B cell (primary cell): ENCODE data around the gene ACTN3. TPM values are rescaled to one million over a fixed set of nuclear protein-coding genes. Genes with fewer than 3 reads are reported as not detected.

ENCODE experiments used
- ATAC-seq: fragments of 200-7000 bp; cut with Tn5 transposase; one replicate; pipeline ENCODE4 v1.10.0; 2021; ENCODE audit warnings: low read depth, mild to moderate bottlenecking, moderate number of reproducible peaks, moderate library complexity
- CTCF ChIA-PET: fragments of 350-600 bp; sonication (Branson Sonifier 250); formaldehyde crosslinking; loops from one replicate; lab custom pipeline; 2021; ENCODE audit warnings: antibody characterized with exemption, inconsistent platforms; lab: Charles Lee
- POLR2A ChIA-PET: fragments of 350-600 bp; sonication (Branson Sonifier 250); formaldehyde crosslinking; loops from one replicate; lab custom pipeline; 2021; ENCODE audit warnings: antibody characterized with exemption; lab: Charles Lee
- DNase-seq: peaks from one replicate; pipeline ENCODE4 v3.0.0; 2013
- H2AFZ ChIP-seq: 2 replicates; pipeline ENCODE4 v1.6.1; 2012; ENCODE audit warnings: mild to moderate bottlenecking, low read depth, low read length; ENCODE audit not compliant: insufficient read depth, poor library complexity, severe bottlenecking
- H3K27ac ChIP-seq, 2 donors: 1 replicate in 1 of 2; 2 replicates in 1 of 2; pipeline ENCODE4 v1.5.1; 2012 to 2013; ENCODE audit warnings: low read length in 2 of 2, mild to moderate bottlenecking in 2 of 2, moderate library complexity in 1 of 2
- H3K27me3 ChIP-seq, 4 experiments: fragments of 200-600 bp in 1 of 4; sonication (generic) in 1 of 4; replicated peaks in 1 of 4; 1 replicate in 2 of 4; 2 replicates in 2 of 4; pipeline versions ENCODE4 v1.6.1 to v1.7.0; 2013 to 2016; ENCODE audit warnings: low read length in 3 of 4, mild to moderate bottlenecking in 2 of 4, mixed read lengths in 1 of 4, moderate library complexity in 1 of 4; ENCODE audit not compliant: insufficient read depth in 4 of 4, control insufficient read depth in 3 of 4; ENCODE audit errors: control extremely low read depth in 1 of 4
- H3K36me3 ChIP-seq, 2 experiments: replicated peaks in 1 of 2; 1 replicate in 1 of 2; 2 replicates in 1 of 2; pipeline versions ENCODE4 v1.6.1 to v1.7.1; 2013; ENCODE audit warnings: low read length in 1 of 2; ENCODE audit not compliant: insufficient read depth in 2 of 2, control insufficient read depth in 1 of 2; ENCODE audit errors: control extremely low read depth in 1 of 2, extremely low read depth in 1 of 2
- H3K4me1 ChIP-seq, 2 donors: fragments of 200-600 bp in 1 of 2; sonication (generic) in 1 of 2; 1 replicate in 1 of 2; 2 replicates in 1 of 2; pipeline versions ENCODE4 v1.5.1 to v1.6.1; 2013 to 2017; ENCODE audit warnings: low read length in 2 of 2; ENCODE audit not compliant: control insufficient read depth in 2 of 2, insufficient read depth in 2 of 2
- H3K4me2 ChIP-seq: replicated peaks from 2 replicates; pipeline ENCODE3; 2012; ENCODE audit warnings: mild to moderate bottlenecking, low read depth, low read length; ENCODE audit not compliant: poor library complexity, severe bottlenecking
- H3K4me3 ChIP-seq, 5 experiments: fragments of 200-600 bp in 1 of 5; sonication (generic) in 1 of 5; 1 replicate in 3 of 5; 2 replicates in 2 of 5; pipeline versions ENCODE4 v1.5.1 to v1.7.0; 2011 to 2016; ENCODE audit warnings: low read length in 4 of 5, mild to moderate bottlenecking in 4 of 5, low read depth in 2 of 5, control low read depth in 1 of 5, moderate library complexity in 1 of 5; ENCODE audit not compliant: insufficient read depth in 1 of 5; ENCODE audit errors: control extremely low read depth in 1 of 5, extremely low read depth in 1 of 5
- H3K79me2 ChIP-seq: fragments of 200-600 bp; sonication (generic); one replicate; pipeline ENCODE4 v1.6.0; 2016; ENCODE audit warnings: low read length; ENCODE audit not compliant: control insufficient read depth, insufficient read depth
- H3K9ac ChIP-seq: fragments of 200-600 bp; sonication (generic); 2 replicates; pipeline ENCODE4 v1.6.1; 2017; ENCODE audit warnings: mild to moderate bottlenecking, low read length, moderate library complexity
- H3K9me3 ChIP-seq, 3 donors: one replicate each; pipeline versions ENCODE4 v1.6.1 to v1.7.1; 2013; ENCODE audit warnings: low read length in 2 of 3; ENCODE audit not compliant: control insufficient read depth in 2 of 3, insufficient read depth in 1 of 3; ENCODE audit errors: control extremely low read depth in 1 of 3
- H4K20me1 ChIP-seq: 2 replicates; pipeline ENCODE4 v1.6.0; 2012; ENCODE audit warnings: mild to moderate bottlenecking, low read length; ENCODE audit not compliant: insufficient read depth, control insufficient read depth, poor library complexity, severe bottlenecking
- H3K27ac Mint-ChIP-seq: one replicate; pipeline ENCODE4 v1.8.0; 2021; ENCODE audit warnings: mixed read lengths
- H3K27me3 Mint-ChIP-seq: one replicate; pipeline ENCODE4 v1.8.0; 2021; ENCODE audit warnings: mixed read lengths
- H3K4me1 Mint-ChIP-seq: one replicate; pipeline ENCODE4 v1.8.0; 2021; ENCODE audit warnings: mixed read lengths
- H3K4me3 Mint-ChIP-seq: one replicate; pipeline ENCODE4 v1.8.0; 2021; ENCODE audit warnings: mixed read lengths
- H3K9me3 Mint-ChIP-seq: one replicate; pipeline ENCODE4 v1.8.0; 2022; ENCODE audit warnings: mixed read lengths; ENCODE audit not compliant: insufficient read depth
- EZH2 ChIP-seq: IDR thresholded peaks from 2 replicates; pipeline ENCODE4 v1.6.1; 2012; ENCODE audit warnings: borderline replicate concordance, low read depth, mild to moderate bottlenecking, moderate library complexity, low read length; ENCODE audit not compliant: insufficient read depth, poor library complexity, severe bottlenecking
- WGBS: methylation state at CpG from one replicate; pipeline ENCODE4 v1.1.5; 2013; ENCODE audit warnings: missing lambda C conversion rate; ENCODE audit not compliant: insufficient coverage; 5-methylcytosine and 5-hydroxymethylcytosine counted together
- intact Hi-C: fragments of 100-400 bp; cut with micrococcal nuclease; formaldehyde crosslinking; loops from one replicate; pipeline ENCODE4 v1.10.0; 2022
- polyA plus RNA-seq: library from polyadenylated mRNA; depleted of rRNA; stranded (reverse); fragments of >200 nt; gene quantifications from 2 replicates; pipeline ENCODE4 v1.2.3, GENCODE V29; 2012
- total RNA-seq, 2 donors: library from RNA; stranded (reverse); fragments of 120-200 nt in 1 of 2; gene quantifications; 1 replicate in 1 of 2; 2 replicates in 1 of 2; pipeline versions ENCODE4 v1.2.3 to v1.2.4, GENCODE V29; 2013 to 2022
- TF ChIP-seq, protein P1 (sequence below): fragments of 200-600 bp; IDR thresholded peaks from one replicate; pipeline ENCODE4 v1.8.0; 2022; ENCODE audit warnings: antibody characterized with exemption, mild to moderate bottlenecking

ACTN3 gene
- total and polyA plus RNA-seq, 2 donors (not counting 1 experiment from before 2014, with no cell fraction given): 0.22 TPM; not detected in 1

DNA sequence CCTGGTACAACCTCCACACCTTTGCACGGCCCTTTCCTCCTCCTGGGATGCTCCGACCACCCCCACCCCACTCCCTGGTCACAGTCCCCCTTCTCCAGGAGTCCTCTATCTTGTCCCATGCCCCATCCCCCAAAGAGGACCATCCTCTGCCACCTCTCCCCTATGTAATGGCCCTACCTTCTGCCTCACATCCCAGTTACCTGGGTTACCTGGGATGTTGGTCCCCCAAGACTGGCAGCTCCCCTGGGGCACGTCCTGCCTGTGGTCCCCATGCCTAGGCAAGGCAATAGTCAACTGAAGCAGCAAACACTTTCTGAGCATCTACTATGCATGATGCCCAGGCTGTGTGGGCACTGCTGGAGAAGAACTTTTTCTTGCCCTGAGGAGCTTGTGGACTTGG lies 8.7 kb downstream of the ACTN3 start:
- ATAC-seq (no peak), DNase-seq (no peak)
- H3K27me3 ChIP-seq: peaks cover 0 to 26% (median 0%) of the 10 kb centered on the region in 4 experiments
- H3K27ac ChIP-seq: no peak overlapping the region
- ChIA-PET CTCF (no interaction called here), POLR2A (no interaction called here)
- no peak overlapping the region for H3K9ac ChIP-seq
- H3K4me2 ChIP-seq: no peak overlapping the region
- no peak for TF ChIP-seq EZH2
- TF ChIP-seq, protein P1, sequence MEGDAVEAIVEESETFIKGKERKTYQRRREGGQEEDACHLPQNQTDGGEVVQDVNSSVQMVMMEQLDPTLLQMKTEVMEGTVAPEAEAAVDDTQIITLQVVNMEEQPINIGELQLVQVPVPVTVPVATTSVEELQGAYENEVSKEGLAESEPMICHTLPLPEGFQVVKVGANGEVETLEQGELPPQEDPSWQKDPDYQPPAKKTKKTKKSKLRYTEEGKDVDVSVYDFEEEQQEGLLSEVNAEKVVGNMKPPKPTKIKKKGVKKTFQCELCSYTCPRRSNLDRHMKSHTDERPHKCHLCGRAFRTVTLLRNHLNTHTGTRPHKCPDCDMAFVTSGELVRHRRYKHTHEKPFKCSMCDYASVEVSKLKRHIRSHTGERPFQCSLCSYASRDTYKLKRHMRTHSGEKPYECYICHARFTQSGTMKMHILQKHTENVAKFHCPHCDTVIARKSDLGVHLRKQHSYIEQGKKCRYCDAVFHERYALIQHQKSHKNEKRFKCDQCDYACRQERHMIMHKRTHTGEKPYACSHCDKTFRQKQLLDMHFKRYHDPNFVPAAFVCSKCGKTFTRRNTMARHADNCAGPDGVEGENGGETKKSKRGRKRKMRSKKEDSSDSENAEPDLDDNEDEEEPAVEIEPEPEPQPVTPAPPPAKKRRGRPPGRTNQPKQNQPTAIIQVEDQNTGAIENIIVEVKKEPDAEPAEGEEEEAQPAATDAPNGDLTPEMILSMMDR: no peak
- H3K9me3 Mint-ChIP-seq: no peaks in the 10 kb centered on the region
- no peak overlapping the region for H3K4me3 Mint-ChIP-seq
- peaks cover 2% of the 10 kb centered on the region for H3K4me1 Mint-ChIP-seq
- H3K9me3 ChIP-seq: peaks cover 0 to 4% (median 0%) of the 10 kb centered on the region in 3 donors
- H2AFZ ChIP-seq: no peak overlapping the region
- intact Hi-C loops: no loop called here
- H3K4me1 ChIP-seq: peaks cover 5 to 6% of the 10 kb centered on the region in 2 donors
- WGBS: 58% methylated on average over 3 of the region's 3 CpGs
- no peaks in the 10 kb centered on the region for H3K79me2 ChIP-seq
- no peaks in the 10 kb centered on the region for H4K20me1 ChIP-seq
- no peak overlapping the region for H3K27ac Mint-ChIP-seq
- peaks cover 20% of the 10 kb centered on the region for H3K27me3 Mint-ChIP-seq
- H3K36me3 ChIP-seq: no peaks in the 10 kb centered on the region
- no peak overlapping the region for H3K4me3 ChIP-seq

DNA sequence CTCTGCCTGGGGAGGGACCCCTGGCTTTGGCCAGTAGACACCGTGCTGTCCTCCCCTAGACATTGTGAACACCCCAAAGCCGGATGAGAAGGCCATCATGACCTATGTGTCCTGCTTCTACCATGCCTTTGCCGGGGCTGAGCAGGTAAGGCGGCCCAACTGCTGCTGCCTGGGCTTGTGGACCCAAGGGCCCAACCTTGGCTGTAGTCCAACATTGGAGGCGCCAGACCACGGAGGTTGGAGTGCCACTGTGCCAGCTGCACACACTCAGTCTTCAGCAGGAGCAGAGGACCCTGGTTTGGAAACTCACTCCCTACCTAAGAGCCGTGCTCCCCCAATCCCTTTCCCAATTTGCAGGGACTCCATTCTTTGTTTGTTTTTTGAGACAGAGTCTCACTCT lies 9.4 kb downstream of the ACTN3 start:
- intact Hi-C loops: no loop called here
- H2AFZ ChIP-seq: no peak overlapping the region
- peaks cover 2% of the 10 kb centered on the region for H3K4me1 Mint-ChIP-seq
- H3K27me3 Mint-ChIP-seq: peaks cover 23% of the 10 kb centered on the region
- no peaks in the 10 kb centered on the region for H3K79me2 ChIP-seq
- peaks cover 0 to 4% (median 0%) of the 10 kb centered on the region in 3 donors for H3K9me3 ChIP-seq
- POLR2A ChIA-PET: no interaction called here
- H3K4me1 ChIP-seq: peaks cover 5 to 6% of the 10 kb centered on the region in 2 donors
- H3K36me3 ChIP-seq: no peaks in the 10 kb centered on the region
- no peak overlapping the region for H3K4me2 ChIP-seq
- no peak for ATAC-seq
- H3K27me3 ChIP-seq: peaks cover 0 to 26% (median 0%) of the 10 kb centered on the region in 4 experiments
- H3K4me3 ChIP-seq: no peak overlapping the region
- no peak overlapping the region for H3K4me3 Mint-ChIP-seq
- H3K27ac ChIP-seq: no peak overlapping the region
- no peaks in the 10 kb centered on the region for H4K20me1 ChIP-seq
- no peak for TF ChIP-seq EZH2
- TF ChIP-seq, protein P1: no peak
- DNase-seq: no peak
- CTCF ChIA-PET: no interaction called here
- H3K9ac ChIP-seq: no peak overlapping the region
- WGBS: 84% methylated on average over 7 of the region's 7 CpGs
- H3K9me3 Mint-ChIP-seq: no peaks in the 10 kb centered on the region
- H3K27ac Mint-ChIP-seq: no peak overlapping the region
